ENCODE measurements around the gene AQP5.

Gene AQP5

DNA sequence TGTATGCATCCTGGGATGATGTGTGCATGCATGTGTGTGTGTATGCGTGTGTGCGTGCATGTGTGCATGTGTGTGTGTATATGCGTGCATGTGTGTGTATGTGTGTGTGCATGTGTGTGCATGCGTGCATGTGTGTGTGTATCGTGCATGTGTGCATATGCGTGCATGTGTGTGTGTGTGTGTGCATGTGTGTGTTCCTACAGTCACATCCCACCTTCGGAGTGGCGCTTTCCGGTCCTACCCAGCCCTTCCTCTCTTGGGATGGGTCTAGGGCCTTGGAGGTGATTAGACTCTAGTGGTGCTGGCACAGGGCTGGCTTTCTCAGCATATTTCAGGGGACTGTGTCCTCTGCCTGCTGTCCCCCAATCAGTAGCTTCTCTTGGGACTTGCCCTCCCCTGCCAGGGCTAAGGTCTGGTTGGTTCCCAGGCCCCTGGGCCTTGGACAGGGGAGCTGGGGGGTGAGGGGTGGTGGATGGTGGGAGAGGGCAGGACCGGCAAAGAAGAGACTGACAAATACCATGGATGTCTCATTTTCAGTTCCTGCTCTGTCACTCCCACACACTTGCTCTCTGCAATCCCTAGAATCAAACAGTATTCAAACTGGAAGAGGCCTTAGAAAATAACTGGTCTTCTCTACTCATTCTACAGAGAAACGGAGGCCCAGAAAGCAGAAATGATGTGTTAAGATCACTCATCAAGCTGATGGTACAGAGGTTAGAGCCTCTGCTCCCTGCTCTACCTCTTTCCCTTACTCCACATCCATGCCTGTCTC is 36.1 kb upstream of the AQP5 start:
- H3K4me2 ChIP-seq (ENCODE audit: low read length): no peak overlapping the region
- no peaks in the 10 kb centered on the region for H3K9me3 ChIP-seq (ENCODE audit: control insufficient read depth, low read length)
- H3K9ac ChIP-seq: no peak overlapping the region
- TF ChIP-seq, protein P1, sequence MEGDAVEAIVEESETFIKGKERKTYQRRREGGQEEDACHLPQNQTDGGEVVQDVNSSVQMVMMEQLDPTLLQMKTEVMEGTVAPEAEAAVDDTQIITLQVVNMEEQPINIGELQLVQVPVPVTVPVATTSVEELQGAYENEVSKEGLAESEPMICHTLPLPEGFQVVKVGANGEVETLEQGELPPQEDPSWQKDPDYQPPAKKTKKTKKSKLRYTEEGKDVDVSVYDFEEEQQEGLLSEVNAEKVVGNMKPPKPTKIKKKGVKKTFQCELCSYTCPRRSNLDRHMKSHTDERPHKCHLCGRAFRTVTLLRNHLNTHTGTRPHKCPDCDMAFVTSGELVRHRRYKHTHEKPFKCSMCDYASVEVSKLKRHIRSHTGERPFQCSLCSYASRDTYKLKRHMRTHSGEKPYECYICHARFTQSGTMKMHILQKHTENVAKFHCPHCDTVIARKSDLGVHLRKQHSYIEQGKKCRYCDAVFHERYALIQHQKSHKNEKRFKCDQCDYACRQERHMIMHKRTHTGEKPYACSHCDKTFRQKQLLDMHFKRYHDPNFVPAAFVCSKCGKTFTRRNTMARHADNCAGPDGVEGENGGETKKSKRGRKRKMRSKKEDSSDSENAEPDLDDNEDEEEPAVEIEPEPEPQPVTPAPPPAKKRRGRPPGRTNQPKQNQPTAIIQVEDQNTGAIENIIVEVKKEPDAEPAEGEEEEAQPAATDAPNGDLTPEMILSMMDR (IDR thresholded peaks at IDR 0.05): no peak
- no peak overlapping the region for H2AFZ ChIP-seq
- no peak overlapping the region for H3K4me3 ChIP-seq (ENCODE audit: low read depth, low read length)
- no peaks in the 10 kb centered on the region for H3K36me3 ChIP-seq (ENCODE audit: control insufficient read depth, insufficient read depth, low read length)
- H3K79me2 ChIP-seq: no peaks in the 10 kb centered on the region
- no peak overlapping the region for H3K27ac ChIP-seq
- no peaks in the 10 kb centered on the region for H3K27me3 ChIP-seq (ENCODE audit: control insufficient read depth, insufficient read depth, low read length)
- H3K4me1 ChIP-seq: peaks cover 10% of the 10 kb centered on the region

DNA sequence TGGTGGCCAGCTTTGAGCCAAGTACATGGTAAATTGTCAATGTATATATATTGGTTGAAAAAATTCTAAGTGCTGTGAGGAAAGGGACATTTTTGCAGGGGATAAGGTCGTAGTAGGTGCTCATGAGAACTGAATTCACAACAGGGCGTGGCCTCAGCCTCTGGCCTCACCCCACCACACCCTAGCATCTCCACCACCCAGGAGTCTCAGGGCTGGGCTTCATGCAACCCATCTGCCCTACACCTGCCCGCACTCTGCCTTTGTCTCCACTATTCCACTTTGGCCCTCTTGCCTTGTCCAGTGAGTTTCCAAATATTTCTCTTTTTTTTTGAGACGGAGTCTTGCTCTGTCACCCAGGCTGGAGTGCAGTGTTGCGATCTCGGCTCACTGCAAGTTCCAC is 33.2 kb upstream of the AQP5 start:
- H3K4me2 ChIP-seq (ENCODE audit: low read length): no peak overlapping the region
- no peaks in the 10 kb centered on the region for H3K79me2 ChIP-seq
- H2AFZ ChIP-seq: no peak overlapping the region
- peaks cover 10% of the 10 kb centered on the region for H3K4me1 ChIP-seq
- no peak overlapping the region for H3K27ac ChIP-seq
- no peak overlapping the region for H3K4me3 ChIP-seq (ENCODE audit: low read depth, low read length)
- H3K27me3 ChIP-seq (ENCODE audit: control insufficient read depth, insufficient read depth, low read length): no peaks in the 10 kb centered on the region
- no peaks in the 10 kb centered on the region for H3K9me3 ChIP-seq (ENCODE audit: control insufficient read depth, low read length)
- TF ChIP-seq, protein P1 (IDR thresholded peaks at IDR 0.05): no peak
- no peak overlapping the region for H3K9ac ChIP-seq
- H3K36me3 ChIP-seq (ENCODE audit: control insufficient read depth, insufficient read depth, low read length): no peaks in the 10 kb centered on the region

DNA sequence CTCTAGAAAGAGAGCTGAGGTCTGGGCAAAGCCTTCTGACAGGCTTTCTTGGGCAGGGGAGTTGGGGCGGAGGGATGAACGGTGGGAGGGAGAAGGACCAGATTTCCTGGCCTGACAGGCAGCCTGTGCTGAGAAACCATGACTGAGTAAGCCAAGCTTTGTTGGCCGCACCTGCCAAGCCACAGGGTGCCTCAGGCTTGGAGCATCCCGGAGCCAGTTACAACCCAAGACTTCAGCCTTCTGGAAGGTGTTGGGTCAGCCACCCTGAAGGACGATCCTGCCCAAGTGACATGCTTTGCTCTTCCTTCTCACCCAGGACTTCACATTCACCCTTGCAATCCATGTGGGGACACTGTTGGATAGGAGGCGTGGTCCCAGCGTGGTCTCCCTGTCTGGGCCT is 32.1 kb upstream of the AQP5 start:
- peaks cover 13% of the 10 kb centered on the region for H3K4me1 ChIP-seq
- H3K36me3 ChIP-seq (ENCODE audit: control insufficient read depth, insufficient read depth, low read length): no peaks in the 10 kb centered on the region
- TF ChIP-seq, protein P1 (IDR thresholded peaks at IDR 0.05): no peak
- H3K4me2 ChIP-seq (ENCODE audit: low read length): no peak overlapping the region
- H3K9ac ChIP-seq: no peak overlapping the region
- no peaks in the 10 kb centered on the region for H3K27me3 ChIP-seq (ENCODE audit: control insufficient read depth, insufficient read depth, low read length)
- no peak overlapping the region for H3K27ac ChIP-seq
- no peak overlapping the region for H2AFZ ChIP-seq
- H3K9me3 ChIP-seq (ENCODE audit: control insufficient read depth, low read length): no peaks in the 10 kb centered on the region
- no peaks in the 10 kb centered on the region for H3K79me2 ChIP-seq
- H3K4me3 ChIP-seq (ENCODE audit: low read depth, low read length): no peak overlapping the region

DNA sequence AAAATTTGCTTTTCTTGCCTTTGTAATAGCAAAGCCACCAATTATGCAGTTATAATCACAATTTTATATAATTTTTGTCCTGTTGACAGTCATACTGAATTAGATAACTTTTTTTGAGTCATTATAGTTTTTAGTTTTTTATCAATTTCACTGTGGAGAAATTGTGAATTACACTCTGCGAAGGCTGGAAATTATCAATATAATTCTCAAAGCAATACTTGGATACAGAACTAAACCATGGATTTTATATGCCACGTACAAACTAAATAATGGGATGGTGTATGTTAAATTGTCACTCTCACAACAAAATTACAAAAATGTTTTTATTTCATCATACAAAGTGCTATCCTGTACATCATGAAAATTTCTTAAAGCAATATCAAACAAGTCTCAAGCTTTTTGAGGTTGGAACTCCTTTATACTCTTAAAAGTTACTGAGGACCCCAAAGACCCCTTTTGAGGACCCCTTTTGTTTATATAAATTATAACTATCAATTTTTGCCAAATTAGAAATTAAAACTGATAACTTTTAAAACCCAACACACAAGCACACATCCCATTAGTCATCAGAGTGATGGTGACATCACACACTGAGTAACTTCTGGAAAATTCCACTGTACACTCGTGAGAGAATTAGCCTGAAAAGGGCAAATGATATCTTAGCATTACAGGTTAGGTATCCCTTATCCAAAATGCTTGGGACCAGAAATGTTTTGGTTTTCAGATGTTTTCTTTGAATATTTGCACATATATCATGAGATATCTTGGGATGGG is 31.0 kb upstream of the AQP5 start:
- Histone ChIP-seq H3K27ac (no peak overlapping the region), H3K4me1 (peaks cover 11% of the 10 kb centered on the region), H3K4me2 (ENCODE audit: low read length) (no peak overlapping the region), H3K36me3 (ENCODE audit: control insufficient read depth, insufficient read depth, low read length) (no peaks in the 10 kb centered on the region), H3K4me3 (ENCODE audit: low read depth, low read length) (no peak overlapping the region), H3K9me3 (ENCODE audit: control insufficient read depth, low read length) (no peaks in the 10 kb centered on the region), H2AFZ (no peak overlapping the region), H3K9ac (no peak overlapping the region), H3K27me3 (ENCODE audit: control insufficient read depth, insufficient read depth, low read length) (no peaks in the 10 kb centered on the region), H3K79me2 (no peaks in the 10 kb centered on the region)
- TF ChIP-seq, protein P1 (IDR thresholded peaks at IDR 0.05): no peak
